Measurements from ENCODE around the gene LINGO4.

Gene LINGO4

GRCh38 chr1:151814426-151814825 is 9.2 kb upstream of the LINGO4 start:
- ATAC-seq = no peak
- TF ChIP-seq ZNF70 (CRISPR knock-in tag; IDR thresholded peaks at IDR 0.05) = no peak
- TF ChIP-seq PPARA (CRISPR knock-in tag; IDR thresholded peaks at IDR 0.05; ENCODE audit: borderline replicate concordance) = no peak
- TF ChIP-seq OSR1 (CRISPR knock-in tag; IDR thresholded peaks at IDR 0.05) = no peak
- TF ChIP-seq POU6F1 (CRISPR knock-in tag; IDR thresholded peaks at IDR 0.05; ENCODE audit: borderline replicate concordance, low read depth) = no peak
- TF ChIP-seq ZNF565 (CRISPR knock-in tag; conservative IDR thresholded peaks at IDR 0.05; ENCODE audit: low read depth) = no peak
- no peak for TF ChIP-seq PATZ1 (CRISPR knock-in tag; IDR thresholded peaks at IDR 0.05; ENCODE audit: borderline replicate concordance)
- TF ChIP-seq TCF4 (CRISPR knock-in tag; IDR thresholded peaks at IDR 0.05; ENCODE audit: borderline replicate concordance) = no peak
- TF ChIP-seq ZFP3 (CRISPR knock-in tag; IDR thresholded peaks at IDR 0.05) = no peak
- no peak for TF ChIP-seq ARNTL (CRISPR knock-in tag; IDR thresholded peaks at IDR 0.05; ENCODE audit: borderline replicate concordance, low read depth)
- TF ChIP-seq ESRRG (CRISPR knock-in tag; IDR thresholded peaks at IDR 0.05) = no peak
- no peak for TF ChIP-seq ZC3H10 (CRISPR knock-in tag; IDR thresholded peaks at IDR 0.05)

DNA sequence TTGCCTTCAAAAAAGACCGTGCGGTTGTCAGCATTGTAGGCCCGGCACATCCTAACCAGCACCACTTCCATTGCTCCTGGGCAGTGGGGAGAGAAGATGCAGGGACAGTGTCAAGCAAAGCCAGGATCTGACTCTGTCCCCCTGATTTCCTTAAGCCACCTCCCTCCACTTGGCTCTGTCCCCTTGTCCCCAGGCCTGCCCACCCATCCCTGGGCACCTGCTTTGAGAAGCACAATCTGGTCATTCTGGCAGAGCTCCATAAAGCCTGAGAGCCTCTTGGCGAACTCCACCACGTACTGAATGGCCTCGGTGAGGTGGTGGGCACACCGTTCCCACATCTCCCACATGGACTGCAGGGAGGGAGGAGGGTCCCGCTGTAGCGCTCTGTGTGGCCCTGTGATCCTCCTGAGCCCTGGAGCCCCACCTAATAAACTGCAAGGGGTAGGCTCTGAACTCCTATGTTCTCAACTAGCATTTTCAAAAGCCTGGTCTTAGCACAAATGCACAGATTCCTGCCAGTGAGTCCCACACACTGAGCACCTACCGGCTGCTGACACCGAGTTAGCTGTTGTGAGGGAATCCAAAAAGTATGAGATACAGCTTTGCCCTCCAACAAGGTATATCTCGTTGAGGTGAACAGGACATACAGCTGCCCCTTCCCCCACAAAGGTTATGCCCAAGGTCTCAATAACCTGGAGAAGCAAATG is 8.2 kb upstream of the LINGO4 start:
- ATAC-seq = no peak
- TF ChIP-seq BACH2 (CRISPR knock-in tag; IDR thresholded peaks at IDR 0.05; ENCODE audit: borderline replicate concordance) (no peak), CREB5 (CRISPR knock-in tag; IDR thresholded peaks at IDR 0.05; ENCODE audit: low read depth) (no peak), PATZ1 (CRISPR knock-in tag; IDR thresholded peaks at IDR 0.05; ENCODE audit: borderline replicate concordance) (no peak), ZNF565 (CRISPR knock-in tag; conservative IDR thresholded peaks at IDR 0.05; ENCODE audit: low read depth) (no peak), TCF4 (CRISPR knock-in tag; IDR thresholded peaks at IDR 0.05; ENCODE audit: borderline replicate concordance) (no peak), TOX (CRISPR knock-in tag; IDR thresholded peaks at IDR 0.05; ENCODE audit: borderline replicate concordance) (no peak), POU6F1 (CRISPR knock-in tag; IDR thresholded peaks at IDR 0.05; ENCODE audit: borderline replicate concordance, low read depth) (no peak), ARNTL (CRISPR knock-in tag; IDR thresholded peaks at IDR 0.05; ENCODE audit: borderline replicate concordance, low read depth) (no peak), ESRRG (CRISPR knock-in tag; IDR thresholded peaks at IDR 0.05) (no peak), CSRNP3 (CRISPR knock-in tag; IDR thresholded peaks at IDR 0.05) (no peak), GLIS3 (CRISPR knock-in tag; IDR thresholded peaks at IDR 0.05) (no peak), ZC3H10 (CRISPR knock-in tag; IDR thresholded peaks at IDR 0.05) (no peak), PPARA (CRISPR knock-in tag; IDR thresholded peaks at IDR 0.05; ENCODE audit: borderline replicate concordance) (no peak), ISL1 (CRISPR knock-in tag; IDR thresholded peaks at IDR 0.05) (no peak)

- ATAC-seq = no peak
- no peak for TF ChIP-seq OSR1 (CRISPR knock-in tag; IDR thresholded peaks at IDR 0.05)
Measured at GRCh38 chr1:151811181-151811580, 6.0 kb upstream of the LINGO4 start.
